NCI-H146 treated with DMSO at 0.1 percent for 48 hours (cell line): ENCODE results near the gene DPP3.

ENCODE experiments used
- DNase-seq: peaks from one replicate; lab custom pipeline; 2025; ENCODE audit not compliant: unreplicated experiment; lab: John Stamatoyannopoulos, UW

DPP3 gene

DNA sequence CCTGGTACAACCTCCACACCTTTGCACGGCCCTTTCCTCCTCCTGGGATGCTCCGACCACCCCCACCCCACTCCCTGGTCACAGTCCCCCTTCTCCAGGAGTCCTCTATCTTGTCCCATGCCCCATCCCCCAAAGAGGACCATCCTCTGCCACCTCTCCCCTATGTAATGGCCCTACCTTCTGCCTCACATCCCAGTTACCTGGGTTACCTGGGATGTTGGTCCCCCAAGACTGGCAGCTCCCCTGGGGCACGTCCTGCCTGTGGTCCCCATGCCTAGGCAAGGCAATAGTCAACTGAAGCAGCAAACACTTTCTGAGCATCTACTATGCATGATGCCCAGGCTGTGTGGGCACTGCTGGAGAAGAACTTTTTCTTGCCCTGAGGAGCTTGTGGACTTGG, 75.2 kb downstream of the DPP3 start:
- DNase-seq, result no peak

DNA sequence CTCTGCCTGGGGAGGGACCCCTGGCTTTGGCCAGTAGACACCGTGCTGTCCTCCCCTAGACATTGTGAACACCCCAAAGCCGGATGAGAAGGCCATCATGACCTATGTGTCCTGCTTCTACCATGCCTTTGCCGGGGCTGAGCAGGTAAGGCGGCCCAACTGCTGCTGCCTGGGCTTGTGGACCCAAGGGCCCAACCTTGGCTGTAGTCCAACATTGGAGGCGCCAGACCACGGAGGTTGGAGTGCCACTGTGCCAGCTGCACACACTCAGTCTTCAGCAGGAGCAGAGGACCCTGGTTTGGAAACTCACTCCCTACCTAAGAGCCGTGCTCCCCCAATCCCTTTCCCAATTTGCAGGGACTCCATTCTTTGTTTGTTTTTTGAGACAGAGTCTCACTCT, 75.9 kb downstream of the DPP3 start:
- no peak for DNase-seq

- no peak for DNase-seq
These were observed 77.6 kb downstream of the DPP3 start for GRCh38 chr11:66557733-66558326.
